Stromal cell of bone marrow (primary cell): ENCODE measurements around the gene UBE2QL1.

Experiments used
- DNase-seq: peaks from one replicate; pipeline ENCODE4 v3.0.0-alpha.2; 2012; ENCODE audit warnings: low read depth

The UBE2QL1 gene

GRCh38 chr5:6478793-6479192 lies 30.1 kb downstream of the UBE2QL1 start:
- no peak for DNase-seq

GRCh38 chr5:6480133-6481051 lies 31.7 kb downstream of the UBE2QL1 start:
- no peak for DNase-seq

- no peak for DNase-seq
Observed at GRCh38 chr5:6482735-6483134, 34.1 kb downstream of the UBE2QL1 start.

- no peak for DNase-seq
Observed at GRCh38 chr5:6483880-6484382, 35.3 kb downstream of the UBE2QL1 start.

GRCh38 chr5:6484446-6484845 lies 35.8 kb downstream of the UBE2QL1 start:
- no peak for DNase-seq

- no peak for DNase-seq
Observed at GRCh38 chr5:6484899-6485298, 36.2 kb downstream of the UBE2QL1 start.

GRCh38 chr5:6485441-6485840 lies 36.8 kb downstream of the UBE2QL1 start:
- DNase-seq: no peak

GRCh38 chr5:6486074-6486473 lies 37.4 kb downstream of the UBE2QL1 start:
- no peak for DNase-seq

GRCh38 chr5:6487081-6487480 lies 38.4 kb downstream of the UBE2QL1 start:
- DNase-seq: no peak

GRCh38 chr5:6488021-6488420 lies 39.4 kb downstream of the UBE2QL1 start:
- no peak for DNase-seq

- DNase-seq: no peak
Observed at GRCh38 chr5:6489643-6490185, 41.1 kb downstream of the UBE2QL1 start.

- DNase-seq: no peak
Observed at GRCh38 chr5:6490246-6490645, 41.6 kb downstream of the UBE2QL1 start.

- no peak for DNase-seq
Observed at GRCh38 chr5:6490693-6491092, 42.0 kb downstream of the UBE2QL1 start.

GRCh38 chr5:6491196-6491918 lies 42.7 kb downstream of the UBE2QL1 start:
- DNase-seq: no peak

GRCh38 chr5:6491919-6492290 lies 43.2 kb downstream of the UBE2QL1 start:
- no peak for DNase-seq

GRCh38 chr5:6492934-6493333 lies 44.3 kb downstream of the UBE2QL1 start:
- DNase-seq: no peak

- DNase-seq: no peak
Observed at GRCh38 chr5:6493681-6494454, 45.2 kb downstream of the UBE2QL1 start.

GRCh38 chr5:6494939-6495338 lies 46.3 kb downstream of the UBE2QL1 start:
- no peak for DNase-seq

- DNase-seq: peak; percentile 7
Observed at GRCh38 chr5:6495433-6496206, 47.0 kb downstream of the UBE2QL1 start.

- no peak for DNase-seq
Observed at GRCh38 chr5:6496207-6496584, 47.5 kb downstream of the UBE2QL1 start.

- no peak for DNase-seq
Observed at GRCh38 chr5:6496636-6497035, 48.0 kb downstream of the UBE2QL1 start.
